Measurements from ENCODE around the gene HFM1.

HFM1 gene

GRCh38 chr1:91334856-91335255 is 69.8 kb downstream of the HFM1 start:
- no peak overlapping the region for H2BK12ac ChIP-seq (ENCODE audit: low read length)
- no CpG with 5 or more reads among the region's 4 CpGs for WGBS, 2 donors (ENCODE audit: extremely low coverage in 2 of 2, insufficient read length in 2 of 2, insufficient replicate concordance in 1 of 2)
- no peak overlapping the region for H4K8ac ChIP-seq (ENCODE audit: low read depth, low read length)
- peaks cover 5 to 7% of the 10 kb centered on the region in 2 donors for H3K36me3 ChIP-seq (replicated peaks in 1 of 2; ENCODE audit: control insufficient read depth in 2 of 2, insufficient read depth in 2 of 2, low read length in 2 of 2)
- no peak overlapping the region for H4K91ac ChIP-seq (ENCODE audit: low read depth, low read length, poor library complexity)
- H3K9me3 ChIP-seq (replicated peaks in 1 of 2; ENCODE audit: control insufficient read depth in 2 of 2, insufficient read depth in 1 of 2, low read depth in 1 of 2, low read length in 2 of 2), result peaks cover 5 to 13% of the 10 kb centered on the region in 2 donors
- no peak overlapping the region for H3K23ac ChIP-seq (ENCODE audit: low read depth, low read length, poor library complexity)
- H2BK120ac ChIP-seq (ENCODE audit: low read depth, low read length), result no peak overlapping the region
- no peak overlapping the region for H2AK5ac ChIP-seq (ENCODE audit: low read depth, low read length)
- H3K27ac ChIP-seq (replicated peaks; ENCODE audit: low read length), result no peak overlapping the region
- no peak overlapping the region for H3K14ac ChIP-seq (ENCODE audit: low read length)
- H3K18ac ChIP-seq (ENCODE audit: low read length), result no peak overlapping the region
- H3K9ac ChIP-seq (ENCODE audit: low read depth, low read length, poor library complexity), result no peak overlapping the region
- no peak overlapping the region for H2AFZ ChIP-seq (ENCODE audit: low read length)
- no peak overlapping the region for H2BK15ac ChIP-seq (ENCODE audit: low read length)
- peaks cover 4% of the 10 kb centered on the region for H3K79me1 ChIP-seq (ENCODE audit: low read depth, low read length)
- H3K4me1 ChIP-seq (ENCODE audit: control insufficient read depth in 2 of 2, insufficient read depth in 1 of 2, low read depth in 1 of 2, low read length in 2 of 2), result peaks cover 0 to 5% of the 10 kb centered on the region in 2 donors
- H3K27me3 ChIP-seq (ENCODE audit: control insufficient read depth in 3 of 3, insufficient read depth in 3 of 3, low read depth in 1 of 3, low read length in 3 of 3), result no peaks in the 10 kb centered on the region
- no peak overlapping the region for H3K4me2 ChIP-seq (ENCODE audit: insufficient read depth, low read length, poor library complexity, severe bottlenecking)
- H2BK5ac ChIP-seq (ENCODE audit: low read length), result no peak overlapping the region
- no peak overlapping the region for H3K4ac ChIP-seq (ENCODE audit: low read length)
- H3K4me3 ChIP-seq (ENCODE audit: low read length in 2 of 2), result no peak overlapping the region
- DNase-seq (ENCODE audit: low spot score), result no peak

DNA sequence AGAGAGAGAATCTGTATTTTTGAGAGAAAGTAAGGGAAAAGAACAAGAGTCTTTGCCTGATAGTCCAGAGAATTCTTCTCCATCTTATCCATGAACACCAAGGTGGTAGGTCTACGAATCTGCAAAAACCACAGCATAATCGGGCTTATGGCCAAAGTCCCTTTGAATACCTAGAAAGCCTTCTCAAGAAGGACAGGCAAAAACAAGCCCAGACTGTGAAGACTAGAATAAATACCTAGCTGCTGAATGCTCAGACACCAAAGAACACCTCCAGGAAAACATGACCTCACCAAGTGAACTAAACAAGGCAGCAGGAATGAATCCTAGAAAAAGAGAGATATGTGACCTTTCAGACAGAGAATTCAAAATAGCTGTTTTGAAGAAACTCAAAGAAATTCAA is 79.2 kb downstream of the HFM1 start:
- H2AFZ ChIP-seq (ENCODE audit: low read length), result no peak overlapping the region
- no peak overlapping the region for H2BK12ac ChIP-seq (ENCODE audit: low read length)
- peaks cover 0 to 5% of the 10 kb centered on the region in 2 donors for H3K9me3 ChIP-seq (replicated peaks in 1 of 2; ENCODE audit: control insufficient read depth in 2 of 2, insufficient read depth in 1 of 2, low read depth in 1 of 2, low read length in 2 of 2)
- WGBS, 2 donors (ENCODE audit: extremely low coverage in 2 of 2, insufficient read length in 2 of 2, insufficient replicate concordance in 1 of 2), result no CpG with 5 or more reads among the region's 2 CpGs
- H3K23ac ChIP-seq (ENCODE audit: low read depth, low read length, poor library complexity), result no peak overlapping the region
- no peak overlapping the region for H2BK120ac ChIP-seq (ENCODE audit: low read depth, low read length)
- H3K27ac ChIP-seq (replicated peaks; ENCODE audit: low read length), result no peak overlapping the region
- H3K4me3 ChIP-seq (ENCODE audit: low read length in 2 of 2), result no peak overlapping the region
- no peak overlapping the region for H3K9ac ChIP-seq (ENCODE audit: low read depth, low read length, poor library complexity)
- H2AK5ac ChIP-seq (ENCODE audit: low read depth, low read length), result no peak overlapping the region
- H3K14ac ChIP-seq (ENCODE audit: low read length), result no peak overlapping the region
- H4K8ac ChIP-seq (ENCODE audit: low read depth, low read length), result no peak overlapping the region
- H2BK5ac ChIP-seq (ENCODE audit: low read length), result no peak overlapping the region
- H3K4me2 ChIP-seq (ENCODE audit: insufficient read depth, low read length, poor library complexity, severe bottlenecking), result no peak overlapping the region
- H3K27me3 ChIP-seq (ENCODE audit: control insufficient read depth in 3 of 3, insufficient read depth in 3 of 3, low read depth in 1 of 3, low read length in 3 of 3), result no peaks in the 10 kb centered on the region
- no peaks in the 10 kb centered on the region for H3K79me1 ChIP-seq (ENCODE audit: low read depth, low read length)
- no peak overlapping the region for H3K18ac ChIP-seq (ENCODE audit: low read length)
- no peak overlapping the region for H3K4ac ChIP-seq (ENCODE audit: low read length)
- no peak overlapping the region for H2BK15ac ChIP-seq (ENCODE audit: low read length)
- no peak overlapping the region for H4K91ac ChIP-seq (ENCODE audit: low read depth, low read length, poor library complexity)
- H3K36me3 ChIP-seq (replicated peaks in 1 of 2; ENCODE audit: control insufficient read depth in 2 of 2, insufficient read depth in 2 of 2, low read length in 2 of 2), result peaks cover 2 to 28% of the 10 kb centered on the region in 2 donors
- DNase-seq (ENCODE audit: low spot score), result no peak
- H3K4me1 ChIP-seq (ENCODE audit: control insufficient read depth in 2 of 2, insufficient read depth in 1 of 2, low read depth in 1 of 2, low read length in 2 of 2), result no peaks in the 10 kb centered on the region

DNA sequence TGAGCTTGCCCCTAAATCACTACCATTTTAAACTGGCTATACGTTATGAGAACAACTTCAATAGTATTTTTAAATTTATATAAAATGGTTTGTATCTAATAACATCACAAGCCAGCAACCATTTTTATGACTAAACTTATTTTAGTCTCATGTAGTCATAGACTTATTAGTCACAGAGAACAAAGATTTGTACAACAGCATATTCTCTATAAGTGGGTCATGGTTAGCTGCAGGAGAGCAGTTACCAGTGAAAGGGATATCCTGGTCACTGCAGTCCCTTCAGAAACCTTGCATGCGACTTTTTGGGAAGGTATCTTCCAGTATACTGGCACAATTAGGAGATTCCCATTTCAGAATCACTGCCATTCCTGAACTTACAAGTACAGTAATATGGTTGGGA is 90.0 kb downstream of the HFM1 start:
- no CpG with 5 or more reads among the region's 2 CpGs for WGBS, 2 donors (ENCODE audit: extremely low coverage in 2 of 2, insufficient read length in 2 of 2, insufficient replicate concordance in 1 of 2)

GRCh38 chr1:91311672-91312071 is 93.0 kb downstream of the HFM1 start:
- no peak overlapping the region for H3K4ac ChIP-seq (ENCODE audit: low read length)
- DNase-seq (ENCODE audit: low spot score), result no peak
- H2AFZ ChIP-seq (ENCODE audit: low read length), result no peak overlapping the region
- no peak overlapping the region for H3K27ac ChIP-seq (replicated peaks; ENCODE audit: low read length)
- H3K23ac ChIP-seq (ENCODE audit: low read depth, low read length, poor library complexity), result no peak overlapping the region
- H3K9me3 ChIP-seq (replicated peaks in 1 of 2; ENCODE audit: control insufficient read depth in 2 of 2, insufficient read depth in 1 of 2, low read depth in 1 of 2, low read length in 2 of 2), result peaks cover 4 to 28% of the 10 kb centered on the region in 2 donors
- no peaks in the 10 kb centered on the region for H3K4me1 ChIP-seq (ENCODE audit: control insufficient read depth in 2 of 2, insufficient read depth in 1 of 2, low read depth in 1 of 2, low read length in 2 of 2)
- H2BK15ac ChIP-seq (ENCODE audit: low read length), result no peak overlapping the region
- no peak overlapping the region for H4K91ac ChIP-seq (ENCODE audit: low read depth, low read length, poor library complexity)
- no peaks in the 10 kb centered on the region for H3K27me3 ChIP-seq (ENCODE audit: control insufficient read depth in 3 of 3, insufficient read depth in 3 of 3, low read depth in 1 of 3, low read length in 3 of 3)
- H4K8ac ChIP-seq (ENCODE audit: low read depth, low read length), result no peak overlapping the region
- H3K4me3 ChIP-seq (ENCODE audit: low read length in 2 of 2), result no peak overlapping the region
- H3K9ac ChIP-seq (ENCODE audit: low read depth, low read length, poor library complexity), result no peak overlapping the region
- no peak overlapping the region for H2BK5ac ChIP-seq (ENCODE audit: low read length)
- H2BK120ac ChIP-seq (ENCODE audit: low read depth, low read length), result no peak overlapping the region
- H2BK12ac ChIP-seq (ENCODE audit: low read length), result no peak overlapping the region
- H2AK5ac ChIP-seq (ENCODE audit: low read depth, low read length), result no peak overlapping the region
- WGBS, 2 donors (ENCODE audit: extremely low coverage in 2 of 2, insufficient read length in 2 of 2, insufficient replicate concordance in 1 of 2), result no CpG with 5 or more reads among the region's 2 CpGs
- H3K4me2 ChIP-seq (ENCODE audit: insufficient read depth, low read length, poor library complexity, severe bottlenecking), result no peak overlapping the region
- no peak overlapping the region for H3K14ac ChIP-seq (ENCODE audit: low read length)
- peaks cover 0 to 16% of the 10 kb centered on the region in 2 donors for H3K36me3 ChIP-seq (replicated peaks in 1 of 2; ENCODE audit: control insufficient read depth in 2 of 2, insufficient read depth in 2 of 2, low read length in 2 of 2)
- no peaks in the 10 kb centered on the region for H3K79me1 ChIP-seq (ENCODE audit: low read depth, low read length)
- no peak overlapping the region for H3K18ac ChIP-seq (ENCODE audit: low read length)

More for the DNA sequence above, 90.0 kb downstream of the HFM1 start:
- peaks cover 0 to 1% of the 10 kb centered on the region in 2 donors for H3K4me1 ChIP-seq (ENCODE audit: control insufficient read depth in 2 of 2, insufficient read depth in 1 of 2, low read depth in 1 of 2, low read length in 2 of 2)
- H3K9me3 ChIP-seq (replicated peaks in 1 of 2; ENCODE audit: control insufficient read depth in 2 of 2, insufficient read depth in 1 of 2, low read depth in 1 of 2, low read length in 2 of 2), result peaks cover 0 to 15% of the 10 kb centered on the region in 2 donors
- H3K36me3 ChIP-seq (replicated peaks in 1 of 2; ENCODE audit: control insufficient read depth in 2 of 2, insufficient read depth in 2 of 2, low read length in 2 of 2), result peaks cover 0 to 20% of the 10 kb centered on the region in 2 donors
- H2BK120ac ChIP-seq (ENCODE audit: low read depth, low read length), result no peak overlapping the region
- H3K4ac ChIP-seq (ENCODE audit: low read length), result no peak overlapping the region
- no peak overlapping the region for H2BK5ac ChIP-seq (ENCODE audit: low read length)
- no peaks in the 10 kb centered on the region for H3K79me1 ChIP-seq (ENCODE audit: low read depth, low read length)
- no peak overlapping the region for H2BK15ac ChIP-seq (ENCODE audit: low read length)
- H4K8ac ChIP-seq (ENCODE audit: low read depth, low read length), result no peak overlapping the region
- DNase-seq (ENCODE audit: low spot score), result no peak
- H3K27ac ChIP-seq (replicated peaks; ENCODE audit: low read length), result no peak overlapping the region
- no peak overlapping the region for H2BK12ac ChIP-seq (ENCODE audit: low read length)
- H3K27me3 ChIP-seq (ENCODE audit: control insufficient read depth in 3 of 3, insufficient read depth in 3 of 3, low read depth in 1 of 3, low read length in 3 of 3), result no peaks in the 10 kb centered on the region
- no peak overlapping the region for H2AFZ ChIP-seq (ENCODE audit: low read length)
- H3K4me2 ChIP-seq (ENCODE audit: insufficient read depth, low read length, poor library complexity, severe bottlenecking), result no peak overlapping the region
- no peak overlapping the region for H3K4me3 ChIP-seq (ENCODE audit: low read length in 2 of 2)
- H4K91ac ChIP-seq (ENCODE audit: low read depth, low read length, poor library complexity), result no peak overlapping the region
- H3K9ac ChIP-seq (ENCODE audit: low read depth, low read length, poor library complexity), result no peak overlapping the region
- H3K18ac ChIP-seq (ENCODE audit: low read length), result no peak overlapping the region
- no peak overlapping the region for H2AK5ac ChIP-seq (ENCODE audit: low read depth, low read length)
- no peak overlapping the region for H3K23ac ChIP-seq (ENCODE audit: low read depth, low read length, poor library complexity)
- H3K14ac ChIP-seq (ENCODE audit: low read length), result no peak overlapping the region
